Stomach (tissue), 9 donors: Measurements from ENCODE around the gene ADAM22. TPM values are rescaled to one million over a fixed set of nuclear protein-coding genes. Genes with fewer than 3 reads are reported as not detected.

Source experiments
- DNase-seq, 2 donors: peaks; one replicate each; pipeline versions ENCODE4 v3.0.0 to v3.0.0-alpha.2; 2013 to 2019
- H3K27ac ChIP-seq, 5 donors: fragments of 200-600 bp in 4 of 5; sonication (generic) in 4 of 5; one replicate each; pipeline ENCODE4 v1.5.1; 2013 to 2019; ENCODE audit warnings: mild to moderate bottlenecking in 1 of 5, moderate library complexity in 1 of 5
- H3K27me3 ChIP-seq, 3 donors: fragments of 200-600 bp; sonication (generic); one replicate each; pipeline ENCODE4 v1.5.1; 2017 to 2019; ENCODE audit warnings: mixed run types in 1 of 3
- H3K36me3 ChIP-seq, 4 donors: fragments of 200-600 bp; sonication (generic); 1 replicate in 3 of 4; 2 replicates in 1 of 4; pipeline ENCODE4 v1.5.1; 2016 to 2019
- H3K4me1 ChIP-seq, 4 donors: fragments of 200-600 bp; sonication (generic); one replicate each; pipeline ENCODE4 v1.5.1; 2016 to 2019
- H3K4me3 ChIP-seq, 4 donors: fragments of 200-600 bp; sonication (generic) in 3 of 4; one replicate each; pipeline ENCODE4 v1.5.1; 2016 to 2019; ENCODE audit warnings: mild to moderate bottlenecking in 1 of 4
- H3K9me3 ChIP-seq, 4 donors: fragments of 200-600 bp; sonication (generic); one replicate each; pipeline ENCODE4 v1.5.1; 2016 to 2019
- EP300 ChIP-seq: sonication (generic); formaldehyde crosslinking; IDR thresholded peaks from one replicate; pipeline ENCODE4 v1.6.1; 2017; ENCODE audit warnings: antibody characterized with exemption
- POLR2A ChIP-seq, 4 donors: fragments of 450-650 bp; IDR thresholded peaks; one replicate each; pipeline ENCODE4 v1.6.1; 2016; ENCODE audit warnings: antibody characterized with exemption in 4 of 4, control low read depth in 2 of 4, mild to moderate bottlenecking in 1 of 4, moderate library complexity in 1 of 4
- POLR2AphosphoS5 ChIP-seq, 3 donors: sonication (generic); formaldehyde crosslinking; IDR thresholded peaks; one replicate each; pipeline ENCODE4 v1.6.1; 2016; ENCODE audit warnings: antibody characterized with exemption in 3 of 3
- WGBS, 5 donors: extraction: QIAGEN DNeasy Blood & Tissue Kit in 3 of 5; methylation state at CpG; one replicate each; pipeline versions ENCODE4 v1.1.5 to v1.1.7; 2013 to 2018; 5-methylcytosine and 5-hydroxymethylcytosine counted together
- intact Hi-C: fragments of 100-400 bp; cut with DNase I; formaldehyde crosslinking; loops from one replicate; pipeline ENCODE4 v1.15.1; 2023; ENCODE audit warnings: low total_unique reads
- polyA plus RNA-seq, 3 donors: library from polyadenylated mRNA; stranded (reverse); fragments of 200-250 nt; gene quantifications; one replicate each; pipeline ENCODE4 v1.2.3, GENCODE V29; 2013
- total RNA-seq, 5 donors: library from RNA; depleted of rRNA; stranded (reverse); fragments of >200 nt; gene quantifications; one replicate each; pipeline versions ENCODE4 v1.1.0 to v1.2.3, GENCODE V29; 2014 to 2016
- TF ChIP-seq, protein P1 (sequence below), 7 experiments: fragments of 450-650 bp in 4 of 7; fragments of 200-600 bp in 3 of 7; sonication (generic) in 3 of 7; IDR thresholded peaks; one replicate each; pipeline ENCODE4 v1.5.1; 2016 to 2019; ENCODE audit warnings: antibody characterized with exemption in 7 of 7, control low read depth in 2 of 7, mild to moderate bottlenecking in 1 of 7
- donor health status: healthy with polysubstance abuse.
- donor health status: Bipolar disorder and iron deficiency.
- donor health status: healthy.

The ADAM22 gene
- total and polyA plus RNA-seq, 8 donors = 0.06 to 16.8 (median 0.29) TPM; not detected in 1

DNA sequence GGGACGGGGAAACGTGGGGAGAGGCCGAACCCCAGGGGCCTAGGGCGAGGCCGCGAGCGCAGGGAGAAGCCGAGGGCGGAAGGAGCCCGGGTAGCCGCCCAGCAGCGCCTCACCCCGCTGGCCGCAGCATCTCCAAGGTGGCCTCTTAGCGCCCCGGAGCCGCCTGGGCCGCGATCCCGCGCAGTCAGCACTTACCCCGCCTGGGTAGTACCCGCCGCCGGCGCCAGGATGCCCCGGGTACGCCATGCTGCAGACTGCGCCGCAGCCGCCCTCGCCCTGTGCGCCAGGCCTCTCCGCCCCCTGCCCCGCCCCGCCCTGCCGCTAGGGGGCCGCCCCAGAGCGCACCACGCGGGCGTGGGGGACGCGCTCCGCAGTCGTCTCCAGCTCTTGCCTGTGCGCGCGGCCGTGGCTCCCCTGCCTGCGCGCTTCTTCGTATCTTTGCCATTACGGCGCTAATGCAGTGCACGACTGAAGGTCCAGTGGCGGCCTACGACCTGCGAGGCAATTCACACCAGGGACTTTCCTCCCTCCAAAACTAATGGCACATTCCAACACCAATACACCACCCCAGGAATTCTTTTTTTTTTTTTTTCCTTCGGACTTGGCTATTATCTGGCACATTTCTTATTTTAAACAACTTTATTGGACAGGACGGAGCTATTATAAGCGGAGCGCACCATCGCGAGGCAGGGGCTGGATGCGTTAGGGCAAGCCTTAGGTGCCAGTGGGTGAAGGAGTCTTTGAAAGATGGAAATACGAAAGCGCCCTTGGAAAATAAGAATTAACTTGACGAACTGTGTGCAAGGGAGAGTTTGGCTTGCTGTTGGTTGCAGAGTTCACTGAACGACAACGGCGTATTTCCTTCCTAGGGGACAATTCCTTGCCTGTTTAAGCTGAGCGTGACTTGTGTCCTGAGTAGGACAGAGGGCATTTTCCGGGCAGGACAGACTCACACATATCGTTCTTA is 286.0 kb downstream of the ADAM22 start, which contains the start of gene SRI:
SRI (minus strand) TSS at position 258 of the 967 bp plus-strand sequence; CDS start at position 246, 12 bp downstream.
- H3K4me1 ChIP-seq = peaks cover 10 to 45% (median 25%) of the 10 kb centered on the region in 4 donors
- H3K27ac ChIP-seq = peak within 1 kb of the TSS; percentile 92 to 96 (median 92)
- intact Hi-C loops = no loop called here
- 0 to 1% (median 0%) methylated on average over 30 to 75 of the region's 75 CpGs for WGBS, 5 donors
- no peaks in the 10 kb centered on the region for H3K9me3 ChIP-seq
- H3K27me3 ChIP-seq = no peaks in the 10 kb centered on the region
- TF ChIP-seq POLR2AphosphoS5 (IDR thresholded peaks at IDR 0.05) (peak; percentile 44 to 86 (median 71)), POLR2A (IDR thresholded peaks at IDR 0.05) (no peak), EP300 (no peak)
- TF ChIP-seq, protein P1, sequence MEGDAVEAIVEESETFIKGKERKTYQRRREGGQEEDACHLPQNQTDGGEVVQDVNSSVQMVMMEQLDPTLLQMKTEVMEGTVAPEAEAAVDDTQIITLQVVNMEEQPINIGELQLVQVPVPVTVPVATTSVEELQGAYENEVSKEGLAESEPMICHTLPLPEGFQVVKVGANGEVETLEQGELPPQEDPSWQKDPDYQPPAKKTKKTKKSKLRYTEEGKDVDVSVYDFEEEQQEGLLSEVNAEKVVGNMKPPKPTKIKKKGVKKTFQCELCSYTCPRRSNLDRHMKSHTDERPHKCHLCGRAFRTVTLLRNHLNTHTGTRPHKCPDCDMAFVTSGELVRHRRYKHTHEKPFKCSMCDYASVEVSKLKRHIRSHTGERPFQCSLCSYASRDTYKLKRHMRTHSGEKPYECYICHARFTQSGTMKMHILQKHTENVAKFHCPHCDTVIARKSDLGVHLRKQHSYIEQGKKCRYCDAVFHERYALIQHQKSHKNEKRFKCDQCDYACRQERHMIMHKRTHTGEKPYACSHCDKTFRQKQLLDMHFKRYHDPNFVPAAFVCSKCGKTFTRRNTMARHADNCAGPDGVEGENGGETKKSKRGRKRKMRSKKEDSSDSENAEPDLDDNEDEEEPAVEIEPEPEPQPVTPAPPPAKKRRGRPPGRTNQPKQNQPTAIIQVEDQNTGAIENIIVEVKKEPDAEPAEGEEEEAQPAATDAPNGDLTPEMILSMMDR (IDR thresholded peaks at IDR 0.05) = peak in 5 of 7 experiments; percentile 30 to 98 (median 94)
- peaks cover 11 to 20% (median 19%) of the 10 kb centered on the region in 4 donors for H3K36me3 ChIP-seq
- H3K4me3 ChIP-seq = peak within 1 kb of the TSS; percentile 89 to 97 (median 94)
- DNase-seq = peak; percentile 89 to 96

DNA sequence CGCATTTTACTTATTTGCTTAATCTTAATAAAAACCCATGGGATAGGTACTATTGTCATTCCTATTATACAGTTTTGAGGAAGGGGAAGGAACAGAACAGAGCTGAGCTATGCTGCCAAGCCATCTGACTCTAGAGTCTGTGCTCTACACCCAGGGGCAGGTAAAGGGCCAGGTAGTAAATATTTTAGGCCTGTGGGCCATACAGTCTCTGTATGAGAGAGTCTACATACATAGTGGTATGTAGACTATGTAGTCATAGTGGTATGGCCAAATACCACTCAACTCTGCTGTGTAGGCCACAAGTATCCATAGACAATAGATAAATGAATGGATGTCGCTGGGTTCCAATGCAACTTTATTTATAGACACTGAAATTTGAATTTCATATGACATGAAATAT is 289.2 kb downstream of the ADAM22 start:
- TF ChIP-seq POLR2A (IDR thresholded peaks at IDR 0.05) = no peak
- TF ChIP-seq, protein P1 (IDR thresholded peaks at IDR 0.05) = no peak
- Histone ChIP-seq H3K4me3 (no peak overlapping the region), H3K36me3 (no peaks in the 10 kb centered on the region), H3K4me1 (peaks cover 8 to 44% (median 17%) of the 10 kb centered on the region in 4 donors), H3K27me3 (no peaks in the 10 kb centered on the region), H3K27ac (no peak overlapping the region), H3K9me3 (no peaks in the 10 kb centered on the region)
- DNase-seq = no peak
- intact Hi-C loops = no loop called here
- WGBS, 5 donors = 95 to 100% (median 97%) methylated on average over 2 of the region's 2 CpGs

DNA sequence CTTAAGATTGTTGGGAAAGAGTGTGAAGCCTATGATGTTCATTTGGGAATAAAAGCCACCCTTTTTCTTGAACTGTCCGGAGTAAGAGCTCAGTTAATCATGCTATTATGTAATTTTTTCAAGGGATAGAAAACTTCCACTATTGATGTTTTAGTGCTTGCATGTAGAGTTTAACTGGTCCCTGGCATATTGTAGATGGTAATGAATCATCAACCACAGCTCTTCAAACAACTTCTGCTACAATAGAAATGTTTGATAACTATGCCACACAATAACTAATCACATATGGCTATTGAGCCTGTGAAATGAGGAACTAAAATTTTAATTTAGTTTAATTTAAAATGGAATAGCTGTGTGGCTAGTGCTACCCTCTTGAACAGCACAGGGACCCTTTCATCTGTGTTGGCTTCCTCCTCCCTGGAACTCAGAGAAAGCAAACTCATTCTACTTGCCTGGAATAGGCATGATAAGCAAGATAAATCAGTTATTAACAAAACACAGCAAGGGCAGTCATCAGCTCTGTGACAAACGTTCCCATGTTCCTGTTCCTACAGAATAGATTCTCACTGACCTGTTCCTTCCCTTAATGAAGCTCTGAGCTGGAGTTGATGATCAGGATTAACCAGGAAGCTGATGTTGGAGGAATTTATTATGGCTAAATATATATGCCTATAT is 290.7 kb downstream of the ADAM22 start:
- no peak for TF ChIP-seq POLR2A (IDR thresholded peaks at IDR 0.05)
- peak in 2 of 3 donors; percentile 4 to 34 for TF ChIP-seq POLR2AphosphoS5 (IDR thresholded peaks at IDR 0.05)
- peaks cover 0 to 39% (median 13%) of the 10 kb centered on the region in 4 donors for H3K4me1 ChIP-seq
- H3K4me3 ChIP-seq = no peak overlapping the region
- no peaks in the 10 kb centered on the region for H3K27me3 ChIP-seq
- H3K27ac ChIP-seq = peak overlapping the region in 4 of 5 donors; percentile 24 to 73 (median 48)
- H3K36me3 ChIP-seq = no peaks in the 10 kb centered on the region
- 20 to 42% (median 25%) methylated on average over 2 of the region's 2 CpGs for WGBS, 5 donors
- H3K9me3 ChIP-seq = no peaks in the 10 kb centered on the region
- intact Hi-C loops = no loop called here
- peak in 1 of 2 donors; percentile 15 for DNase-seq

DNA sequence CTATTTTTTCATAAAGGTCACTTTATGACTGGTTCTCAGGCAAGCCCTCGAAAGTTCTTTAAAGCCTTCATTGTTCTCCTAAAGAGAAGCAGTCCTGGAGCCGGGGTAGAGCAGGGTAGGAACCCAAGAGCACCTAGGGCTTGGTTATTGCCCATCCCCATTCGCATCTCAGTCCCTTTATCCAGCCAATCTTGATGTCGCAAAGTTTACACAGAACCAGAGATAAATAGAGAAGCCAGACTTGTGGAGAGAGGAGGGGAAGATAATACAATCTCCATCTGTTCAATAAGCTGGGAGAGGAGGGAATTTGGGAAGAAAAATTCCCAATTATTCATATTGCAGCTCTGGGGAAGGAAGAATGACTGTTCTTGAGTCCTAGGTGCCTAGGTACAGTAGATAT is 292.1 kb downstream of the ADAM22 start:
- H3K36me3 ChIP-seq = no peaks in the 10 kb centered on the region
- no peaks in the 10 kb centered on the region for H3K27me3 ChIP-seq
- intact Hi-C loops = no loop called here
- no peak overlapping the region for H3K27ac ChIP-seq
- no peaks in the 10 kb centered on the region for H3K9me3 ChIP-seq
- H3K4me1 ChIP-seq = peaks cover 0 to 30% (median 8%) of the 10 kb centered on the region in 4 donors
- 52 to 71% (median 56%) methylated on average over 4 of the region's 4 CpGs for WGBS, 5 donors
- TF ChIP-seq EP300 = no peak
- TF ChIP-seq POLR2AphosphoS5 (IDR thresholded peaks at IDR 0.05) = no peak
- TF ChIP-seq POLR2A (IDR thresholded peaks at IDR 0.05) = no peak
- TF ChIP-seq, protein P1 (IDR thresholded peaks at IDR 0.05) = no peak
- no peak overlapping the region for H3K4me3 ChIP-seq
- DNase-seq = no peak
